ENCODE measurements around the gene GFRA4. TPM values are rescaled to one million over a fixed set of nuclear protein-coding genes. Genes with fewer than 3 reads are reported as not detected.

Gene GFRA4
- total RNA-seq, 1 experiment from 2014 or later: not detected

DNA sequence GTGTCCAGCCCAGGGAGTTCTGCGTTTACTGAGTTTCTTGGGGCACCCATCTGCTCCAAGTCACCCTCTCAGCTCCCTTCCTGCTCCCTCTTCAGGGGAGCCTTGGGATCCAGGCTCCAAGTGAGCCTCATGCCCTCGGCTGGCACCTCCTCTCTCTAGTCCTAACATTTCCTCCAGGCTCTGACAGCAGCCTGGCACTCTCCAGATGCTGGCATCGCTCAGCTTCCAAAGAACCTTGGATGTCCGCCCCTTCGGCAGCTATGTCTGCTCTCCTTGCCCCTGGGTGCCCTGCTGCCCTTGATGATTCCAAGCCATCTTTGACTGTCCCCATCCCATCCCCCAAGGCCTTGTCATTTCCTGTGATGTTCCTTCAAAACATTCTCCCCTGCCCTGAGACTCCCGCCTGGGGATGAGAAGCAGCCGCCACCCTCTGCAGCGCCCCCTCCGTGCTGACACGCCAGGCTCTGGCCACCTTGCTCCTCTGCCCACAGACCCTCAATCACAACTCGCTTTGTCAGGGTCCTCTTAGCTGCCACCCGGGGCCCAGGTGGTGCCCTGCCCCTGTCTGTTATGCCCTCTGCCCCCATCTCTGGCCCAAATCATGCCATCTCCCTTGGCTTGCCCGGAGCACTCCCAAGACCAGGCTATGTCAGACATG, 6.6 kb upstream of the GFRA4 start:
- Histone ChIP-seq H2BK5ac (ENCODE audit: insufficient read length, low read length) (no peak overlapping the region), H3K18ac (ENCODE audit: insufficient read length, low read depth, low read length) (no peak overlapping the region), H3T11ph (ENCODE audit: low read length) (no peak overlapping the region), H4K8ac (replicated peaks; ENCODE audit: insufficient read length, low read depth, low read length) (no peak overlapping the region), H4K91ac (ENCODE audit: insufficient read length, low read depth, low read length) (no peak overlapping the region), H3K23me2 (ENCODE audit: insufficient read length, low read depth, low read length, poor library complexity, severe bottlenecking) (no peaks in the 10 kb centered on the region), H3K79me2 (ENCODE audit: insufficient read depth, low read length) (no peaks in the 10 kb centered on the region), H3K4ac (ENCODE audit: low read depth, low read length) (no peak overlapping the region), H3K79me1 (ENCODE audit: insufficient read depth, low read depth, low read length, poor library complexity, severe bottlenecking) (no peaks in the 10 kb centered on the region), H3K27me3 (ENCODE audit: insufficient read depth, low read length) (0 out of 2 replicates have a peak, but pooled peaks cover 2% of the 10 kb centered on the region), H4K5ac (ENCODE audit: insufficient read length, low read depth, low read length) (no peak overlapping the region), H3K14ac (ENCODE audit: insufficient read depth, low read length) (no peak overlapping the region; the same call in 1 of the 2 replicates), H3K9ac (ENCODE audit: extremely low read depth, insufficient read length, low read length) (no peak overlapping the region), H2BK15ac (ENCODE audit: low read depth, low read length) (no peak overlapping the region), H3K9me3 (ENCODE audit: control insufficient read depth, low read depth, low read length) (no peaks in the 10 kb centered on the region), H2BK20ac (ENCODE audit: low read depth, low read length, poor library complexity, severe bottlenecking) (no peak overlapping the region), H2AK5ac (ENCODE audit: insufficient read length, low read length) (no peak overlapping the region), H3K27ac (ENCODE audit: insufficient read length, low read depth, low read length) (no peak overlapping the region), H3K4me2 (ENCODE audit: insufficient read depth, insufficient read length, low read length) (no peak overlapping the region), H4K20me1 (ENCODE audit: control insufficient read depth, insufficient read depth, insufficient read length) (no peaks in the 10 kb centered on the region), H2BK120ac (ENCODE audit: low read depth, low read length, poor library complexity, severe bottlenecking) (no peak overlapping the region), H3K4me1 (ENCODE audit: insufficient read depth, low read length) (no peaks in the 10 kb centered on the region), H2BK12ac (ENCODE audit: insufficient read length, low read depth, low read length) (no peak overlapping the region), H2AFZ (ENCODE audit: low read length) (no peak overlapping the region), H3K56ac (ENCODE audit: insufficient read length, low read depth, low read length) (no peak overlapping the region), H3K23ac (ENCODE audit: insufficient read length, low read depth, low read length) (no peak overlapping the region)
- Mint-ChIP-seq H3K36me3 (ENCODE audit: insufficient read depth in 1 of 3, low read depth in 3 of 3) (0 out of 7 replicates have a peak, but pooled peaks cover 0 to 3% (median 0%) of the 10 kb centered on the region in 3 experiments), H3K27ac (peak overlapping the region in 2 of 3 experiments; percentile 34 to 76; a peak in 1 of 7 replicates), H3K4me1 (peaks cover 12 to 22% of the 10 kb centered on the region in 2 experiments), H3K4me3 (no peak overlapping the region; a peak in 1 of 5 replicates), H3K9me3 (peaks cover 0 to 4% of the 10 kb centered on the region in 2 experiments; a peak in 1 of 5 replicates), H3K27me3 (ENCODE audit: low read depth) (peaks cover 23% of the 10 kb centered on the region)
- TF ChIP-seq, protein P1, sequence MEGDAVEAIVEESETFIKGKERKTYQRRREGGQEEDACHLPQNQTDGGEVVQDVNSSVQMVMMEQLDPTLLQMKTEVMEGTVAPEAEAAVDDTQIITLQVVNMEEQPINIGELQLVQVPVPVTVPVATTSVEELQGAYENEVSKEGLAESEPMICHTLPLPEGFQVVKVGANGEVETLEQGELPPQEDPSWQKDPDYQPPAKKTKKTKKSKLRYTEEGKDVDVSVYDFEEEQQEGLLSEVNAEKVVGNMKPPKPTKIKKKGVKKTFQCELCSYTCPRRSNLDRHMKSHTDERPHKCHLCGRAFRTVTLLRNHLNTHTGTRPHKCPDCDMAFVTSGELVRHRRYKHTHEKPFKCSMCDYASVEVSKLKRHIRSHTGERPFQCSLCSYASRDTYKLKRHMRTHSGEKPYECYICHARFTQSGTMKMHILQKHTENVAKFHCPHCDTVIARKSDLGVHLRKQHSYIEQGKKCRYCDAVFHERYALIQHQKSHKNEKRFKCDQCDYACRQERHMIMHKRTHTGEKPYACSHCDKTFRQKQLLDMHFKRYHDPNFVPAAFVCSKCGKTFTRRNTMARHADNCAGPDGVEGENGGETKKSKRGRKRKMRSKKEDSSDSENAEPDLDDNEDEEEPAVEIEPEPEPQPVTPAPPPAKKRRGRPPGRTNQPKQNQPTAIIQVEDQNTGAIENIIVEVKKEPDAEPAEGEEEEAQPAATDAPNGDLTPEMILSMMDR (conservative IDR thresholded peaks at IDR 0.05): no peak
- DNase-seq: no peak
- WGBS (ENCODE audit: extremely low coverage, insufficient read length, low lambda C conversion rate): no CpG with 5 or more reads among the region's 13 CpGs
